Gastrocnemius medialis (tissue), 4 donors: ENCODE data around the gene MGAT5.

ENCODE experiments used
- CTCF ChIP-seq, 5 experiments: fragments of 450-650 bp in 3 of 5; fragments of 200-600 bp in 2 of 5; sonication (generic) in 2 of 5; IDR thresholded peaks in 4 of 5; conservative IDR thresholded peaks in 1 of 5; 1 replicate in 4 of 5; 2 replicates in 1 of 5; pipeline ENCODE4 v1.5.1; 2016 to 2019; ENCODE audit warnings: antibody characterized with exemption in 5 of 5, mild to moderate bottlenecking in 3 of 5, moderate library complexity in 3 of 5
- POLR2A ChIP-seq, 2 donors: fragments of 450-650 bp; IDR thresholded peaks; one replicate each; pipeline ENCODE4 v1.6.1; 2017; ENCODE audit warnings: antibody characterized with exemption in 2 of 2, mild to moderate bottlenecking in 2 of 2, moderate library complexity in 2 of 2

GRCh38 chr2:134493797-134494196 lies 239.9 kb downstream of the MGAT5 start:
- TF ChIP-seq CTCF (IDR thresholded peaks at IDR 0.05 in 4 of 5, conservative IDR thresholded peaks at IDR 0.05 in 1 of 5) = no peak
- no peak for TF ChIP-seq POLR2A (IDR thresholded peaks at IDR 0.05)
